Large intestine (tissue), 3 donors: ENCODE data around the gene ZMPSTE24. TPM values are rescaled to one million over a fixed set of nuclear protein-coding genes. Genes with fewer than 3 reads are reported as not detected.
A peak's percentile ranks its signal among the peaks of the same experiment; 100 is the strongest.

ENCODE experiments used
- DNase-seq, 2 donors: peaks; one replicate each; pipeline versions ENCODE4 v3.0.0 to v3.0.0-alpha.2; 2013
- H3K27ac ChIP-seq: one replicate; pipeline ENCODE4 v1.5.1; 2013; ENCODE audit warnings: low read length
- H3K27me3 ChIP-seq: 2 replicates; pipeline ENCODE4 v1.6.1; 2013; ENCODE audit warnings: low read length; ENCODE audit not compliant: control insufficient read depth, insufficient read depth
- H3K36me3 ChIP-seq: 2 replicates; pipeline ENCODE4 v1.6.1; 2013; ENCODE audit warnings: low read length; ENCODE audit not compliant: control insufficient read depth, insufficient read depth
- H3K4me1 ChIP-seq: one replicate; pipeline ENCODE4 v1.6.1; 2013; ENCODE audit warnings: low read length; ENCODE audit not compliant: control insufficient read depth, insufficient read depth
- H3K4me3 ChIP-seq: one replicate; pipeline ENCODE4 v1.5.1; 2013; ENCODE audit warnings: low read length
- H3K9me3 ChIP-seq: one replicate; pipeline ENCODE4 v1.6.1; 2013; ENCODE audit warnings: mild to moderate bottlenecking, low read depth, low read length, moderate library complexity; ENCODE audit not compliant: control insufficient read depth
- WGBS: methylation state at CpG from one replicate; pipeline ENCODE4 v1.1.5; 2013; ENCODE audit warnings: low lambda C conversion rate; ENCODE audit not compliant: insufficient coverage; 5-methylcytosine and 5-hydroxymethylcytosine counted together
- polyA plus RNA-seq: library from polyadenylated mRNA; unstranded; fragments of 120-200 nt; gene quantifications from one replicate; pipeline ENCODE4 v1.2.1, GENCODE V29; 2013

ZMPSTE24 gene
- polyA plus RNA-seq, 1 donor, result 45.9 TPM

DNA sequence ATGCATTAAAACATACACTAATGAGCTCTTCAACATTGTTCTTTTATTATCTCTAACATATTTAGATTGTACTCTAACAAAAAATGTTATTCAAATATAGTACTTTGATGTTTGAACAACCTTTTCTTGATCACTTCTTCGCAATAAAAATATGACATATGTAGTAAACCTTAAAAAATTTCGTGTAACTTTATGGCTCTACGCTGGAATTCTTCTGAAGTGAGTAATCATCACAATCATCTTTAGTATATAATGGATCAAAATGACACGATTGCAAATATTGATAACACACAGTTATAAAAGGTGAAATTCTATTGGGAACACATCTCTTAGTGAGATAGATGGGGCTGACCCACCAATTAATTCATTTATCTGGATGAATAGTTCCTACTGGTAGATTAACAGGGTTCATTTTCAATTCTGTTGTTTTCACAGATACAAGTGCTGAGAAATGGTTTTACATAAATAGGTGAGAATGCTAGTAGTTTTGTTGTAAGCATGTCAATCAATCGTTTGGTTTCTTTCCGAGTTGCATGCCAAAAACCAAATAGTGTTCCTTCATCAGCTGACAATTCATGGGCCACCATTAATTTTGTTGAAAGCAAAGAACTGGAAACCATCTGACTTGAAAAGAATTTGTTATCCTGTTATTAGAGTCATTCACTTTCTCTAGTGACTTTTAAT, 1.5 kb upstream of the ZMPSTE24 start:
- H3K27me3 ChIP-seq, result no peaks in the 10 kb centered on the region
- no peak for DNase-seq
- WGBS, result 14% methylated on average over 3 of the region's 6 CpGs
- peak overlapping the region; percentile 99 for H3K4me3 ChIP-seq
- H3K4me1 ChIP-seq, result peaks cover 9% of the 10 kb centered on the region
- peaks cover 12% of the 10 kb centered on the region for H3K36me3 ChIP-seq
- no peaks in the 10 kb centered on the region for H3K9me3 ChIP-seq
- peak overlapping the region; percentile 99 for H3K27ac ChIP-seq

DNA sequence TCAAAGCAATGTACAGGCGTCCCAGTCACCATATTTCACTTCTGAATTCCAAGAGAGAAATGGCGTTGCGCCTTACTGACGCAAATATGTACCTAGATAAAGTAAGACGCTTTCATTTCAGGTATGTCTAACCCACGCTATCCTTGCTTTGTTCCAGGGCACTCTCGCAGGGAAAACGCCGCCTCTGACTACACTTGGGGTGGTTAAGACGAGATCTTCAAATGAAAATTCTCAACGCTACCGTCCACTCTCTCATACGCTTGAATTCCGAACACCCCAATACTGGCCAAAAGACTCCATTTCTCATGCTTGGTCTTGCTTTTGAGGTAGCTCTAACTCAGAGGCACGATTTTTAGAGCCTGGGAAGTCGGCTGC, 736 bp upstream of the ZMPSTE24 start:
- WGBS, result no CpG with 5 or more reads among the region's 16 CpGs
- Histone ChIP-seq H3K36me3 (peaks cover 13% of the 10 kb centered on the region), H3K4me3 (peak overlapping the region; percentile 99), H3K27me3 (no peaks in the 10 kb centered on the region), H3K4me1 (peaks cover 9% of the 10 kb centered on the region), H3K27ac (peak overlapping the region; percentile 99), H3K9me3 (no peaks in the 10 kb centered on the region)
- no peak for DNase-seq

DNA sequence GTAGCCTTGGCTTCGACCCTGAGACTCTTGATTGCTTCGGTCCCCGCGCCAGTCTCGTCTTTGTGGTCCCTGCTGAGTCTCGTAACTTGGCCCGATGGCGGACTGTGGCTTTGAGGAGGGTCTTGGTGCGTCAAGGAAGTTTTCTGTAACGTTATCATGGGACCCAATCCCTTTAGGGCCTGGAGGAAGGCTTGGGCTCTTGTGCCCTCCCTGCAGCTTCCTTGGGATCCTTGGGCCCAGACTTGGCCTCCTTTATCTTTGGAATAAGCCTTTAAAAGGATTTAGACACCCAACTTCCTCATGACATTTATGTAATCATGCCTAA, 371 bp downstream of the ZMPSTE24 start:
- no peak for DNase-seq
- WGBS, result no CpG with 5 or more reads among the region's 10 CpGs
- Histone ChIP-seq H3K4me3 (peak overlapping the region; percentile 99), H3K4me1 (peaks cover 9% of the 10 kb centered on the region), H3K9me3 (no peaks in the 10 kb centered on the region), H3K27ac (peak overlapping the region; percentile 99), H3K36me3 (peaks cover 21% of the 10 kb centered on the region), H3K27me3 (no peaks in the 10 kb centered on the region)

- Histone ChIP-seq H3K9me3 (no peaks in the 10 kb centered on the region), H3K27ac (no peak overlapping the region), H3K4me3 (no peak overlapping the region), H3K36me3 (peaks cover 38% of the 10 kb centered on the region), H3K27me3 (no peaks in the 10 kb centered on the region), H3K4me1 (no peaks in the 10 kb centered on the region)
- no peak for DNase-seq
- WGBS, result 100% methylated on average over 2 of the region's 3 CpGs
Observed at GRCh38 chr1:40264354-40264781, 6.3 kb downstream of the ZMPSTE24 start.

GRCh38 chr1:40265298-40265697, 7.3 kb downstream of the ZMPSTE24 start:
- no peak overlapping the region for H3K4me3 ChIP-seq
- no peaks in the 10 kb centered on the region for H3K27me3 ChIP-seq
- peaks cover 44% of the 10 kb centered on the region for H3K36me3 ChIP-seq
- no peaks in the 10 kb centered on the region for H3K4me1 ChIP-seq
- DNase-seq, result no peak
- no peaks in the 10 kb centered on the region for H3K9me3 ChIP-seq
- H3K27ac ChIP-seq, result no peak overlapping the region

DNA sequence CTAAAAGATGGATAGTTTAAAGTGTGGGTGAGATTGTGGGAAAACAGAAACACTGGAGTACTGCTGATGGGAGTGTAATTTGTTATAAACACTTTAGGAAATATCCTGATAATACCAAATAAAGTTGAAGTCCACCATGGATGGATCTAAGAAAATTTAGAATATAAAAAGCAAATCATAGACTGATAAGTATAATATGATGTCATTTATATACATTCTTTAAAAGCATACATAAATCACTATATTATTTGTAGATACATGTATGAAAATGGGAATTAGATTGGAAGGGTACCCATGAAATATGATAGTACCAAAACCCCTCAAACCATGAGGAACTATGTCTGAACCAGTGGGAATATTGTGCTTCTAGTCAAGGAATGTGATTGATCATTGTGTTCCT, 7.9 kb downstream of the ZMPSTE24 start:
- Histone ChIP-seq H3K27ac (no peak overlapping the region), H3K27me3 (no peaks in the 10 kb centered on the region), H3K4me1 (no peaks in the 10 kb centered on the region), H3K9me3 (no peaks in the 10 kb centered on the region), H3K36me3 (peaks cover 48% of the 10 kb centered on the region), H3K4me3 (no peak overlapping the region)
- DNase-seq, result no peak

DNA sequence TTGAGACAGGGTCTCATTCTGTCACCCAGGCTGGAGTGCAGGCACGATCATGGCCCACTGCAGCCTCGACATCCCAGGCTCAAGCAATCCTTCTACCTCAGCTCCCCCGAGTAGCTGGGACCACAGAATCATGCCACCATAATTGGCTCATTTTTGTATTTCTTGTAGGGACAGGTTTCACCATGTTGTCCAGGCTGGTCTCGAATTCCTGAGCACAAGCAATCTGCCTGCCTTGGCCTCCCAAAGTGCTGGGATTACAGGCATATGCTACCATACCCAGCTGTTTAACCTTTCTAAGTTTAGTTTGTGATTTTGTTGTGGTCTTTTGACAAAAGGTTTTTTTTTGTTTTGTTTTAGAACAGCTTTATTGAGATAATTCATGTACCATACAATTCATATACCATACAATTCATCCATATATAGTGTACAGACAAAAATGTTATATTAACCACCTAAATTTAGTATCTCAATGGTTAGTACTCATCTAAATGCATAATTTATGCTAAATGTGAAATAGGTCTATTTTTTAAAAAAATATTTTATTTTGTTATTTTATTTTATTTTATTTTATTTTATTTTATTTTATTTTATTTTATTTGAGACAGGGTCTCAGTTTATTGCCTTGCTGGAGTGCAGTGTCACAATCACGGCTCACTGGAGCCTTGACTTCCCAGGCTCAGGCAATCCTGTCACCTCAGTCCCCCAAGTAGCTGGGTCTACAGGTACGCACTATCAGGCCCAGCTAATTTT, 8.9 kb downstream of the ZMPSTE24 start:
- H3K27me3 ChIP-seq, result no peaks in the 10 kb centered on the region
- H3K4me1 ChIP-seq, result no peaks in the 10 kb centered on the region
- no peak overlapping the region for H3K4me3 ChIP-seq
- WGBS, result no CpG with 5 or more reads among the region's 6 CpGs
- peaks cover 45% of the 10 kb centered on the region for H3K36me3 ChIP-seq
- no peaks in the 10 kb centered on the region for H3K9me3 ChIP-seq
- H3K27ac ChIP-seq, result no peak overlapping the region
- no peak for DNase-seq

DNA sequence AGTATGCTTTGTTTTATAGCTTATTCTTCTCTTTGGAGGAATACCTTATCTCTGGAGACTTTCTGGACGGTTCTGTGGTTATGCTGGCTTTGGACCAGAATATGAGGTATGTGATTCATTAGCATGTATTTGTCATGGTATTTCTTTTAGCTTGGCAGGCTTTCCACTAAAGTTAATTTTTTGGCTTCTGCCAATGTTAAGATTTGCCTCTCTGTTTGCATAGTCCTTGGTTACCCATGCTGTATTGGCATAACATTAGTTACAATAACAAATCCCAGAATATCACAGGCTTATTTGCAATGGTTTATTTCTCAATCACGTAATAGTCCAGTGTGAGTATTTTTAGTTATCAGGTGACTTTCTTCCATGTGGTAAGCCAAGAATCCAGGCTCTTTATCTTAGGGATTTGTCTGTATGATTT, 9.7 kb downstream of the ZMPSTE24 start:
- Histone ChIP-seq H3K4me3 (no peak overlapping the region), H3K27ac (no peak overlapping the region), H3K9me3 (no peaks in the 10 kb centered on the region), H3K27me3 (no peaks in the 10 kb centered on the region), H3K36me3 (peaks cover 48% of the 10 kb centered on the region), H3K4me1 (no peaks in the 10 kb centered on the region)
- 86% methylated on average over 1 of the region's 2 CpGs for WGBS
- no peak for DNase-seq

DNA sequence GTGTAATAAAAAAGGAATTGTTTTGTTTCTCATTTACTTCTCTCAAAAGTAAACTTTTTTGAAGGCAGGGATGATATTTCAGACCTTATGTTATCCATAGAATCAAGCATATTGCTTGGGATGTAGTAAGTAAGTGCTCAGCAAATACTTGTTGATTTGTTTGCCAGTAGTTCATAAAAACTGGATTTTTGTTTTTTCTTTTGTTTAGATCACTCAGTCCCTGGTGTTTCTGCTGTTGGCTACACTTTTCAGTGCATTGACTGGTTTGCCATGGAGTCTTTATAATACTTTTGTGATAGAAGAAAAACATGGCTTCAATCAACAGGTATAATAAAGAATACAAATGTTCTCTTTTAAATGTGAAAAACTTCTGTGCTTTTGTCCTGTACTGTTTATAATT, 10.2 kb downstream of the ZMPSTE24 start:
- Histone ChIP-seq H3K9me3 (no peaks in the 10 kb centered on the region), H3K27me3 (no peaks in the 10 kb centered on the region), H3K4me3 (no peak overlapping the region), H3K27ac (no peak overlapping the region), H3K4me1 (no peaks in the 10 kb centered on the region), H3K36me3 (peaks cover 47% of the 10 kb centered on the region)
- no peak for DNase-seq

- 91% methylated on average over 1 of the region's 3 CpGs for WGBS
- Histone ChIP-seq H3K4me1 (no peaks in the 10 kb centered on the region), H3K9me3 (no peaks in the 10 kb centered on the region), H3K4me3 (no peak overlapping the region), H3K27me3 (no peaks in the 10 kb centered on the region), H3K36me3 (peaks cover 46% of the 10 kb centered on the region), H3K27ac (no peak overlapping the region)
- no peak for DNase-seq
Observed at GRCh38 chr1:40270152-40270834, 12.3 kb downstream of the ZMPSTE24 start.
